Mesenteric fat pad (tissue), 1 donor: ENCODE measurements around the gene DEFB129. TPM values are rescaled to one million over a fixed set of nuclear protein-coding genes. Genes with fewer than 3 reads are reported as not detected.

Experiments
- total RNA-seq: library from RNA; stranded (reverse); fragmentation: NEBNext Ultra II Directional; extraction: Animal tissue kit (Norgen Biotek cat#: 25700); gene quantifications from one replicate; pipeline ENCODE4 v1.2.1, GENCODE V29; 2021
- donor health status: DM: yes; HTN: yes; CAD: no.

The DEFB129 gene
- total RNA-seq, 1 donor from 2014 or later, result not detected

Other genes starting within 250 kb of the DEFB129 start
- gene DEFB125, start 139.6 kb upstream of the DEFB129 start, total RNA-seq, result not detected
- not detected for gene DEFB126, start 84.7 kb upstream of the DEFB129 start, total RNA-seq
- not detected for gene DEFB127, start 69.8 kb upstream of the DEFB129 start, total RNA-seq
- not detected for gene DEFB128, start 37.5 kb upstream of the DEFB129 start, total RNA-seq
- 1.5 TPM for gene DEFB132, start 30.5 kb downstream of the DEFB129 start, total RNA-seq
- gene C20orf96, start 63.5 kb downstream of the DEFB129 start, total RNA-seq, result 5.0 TPM
- gene ZCCHC3, start 70.3 kb downstream of the DEFB129 start, total RNA-seq, result 9.1 TPM
- 8.5 TPM for gene SOX12, start 98.3 kb downstream of the DEFB129 start, total RNA-seq
- gene NRSN2, start 119.9 kb downstream of the DEFB129 start, total RNA-seq, result 21.3 TPM
- 9.4 TPM for gene TRIB3, start 153.5 kb downstream of the DEFB129 start, total RNA-seq
- 60.1 TPM for gene RBCK1, start 181.0 kb downstream of the DEFB129 start, total RNA-seq
- 47.0 TPM for gene TBC1D20, start 235.3 kb downstream of the DEFB129 start, total RNA-seq